GM20431 (cell line): ENCODE results near the gene CREBBP.

ENCODE experiments used
- in situ Hi-C: fragments of 300-500 bp; cut with MseI, MboI; formaldehyde crosslinking; loops from one replicate; pipeline ENCODE4 v1.15.0; 2020; ENCODE audit warnings: low sequenced_read_pairs; ENCODE audit not compliant: unreplicated experiment

The CREBBP gene

DNA sequence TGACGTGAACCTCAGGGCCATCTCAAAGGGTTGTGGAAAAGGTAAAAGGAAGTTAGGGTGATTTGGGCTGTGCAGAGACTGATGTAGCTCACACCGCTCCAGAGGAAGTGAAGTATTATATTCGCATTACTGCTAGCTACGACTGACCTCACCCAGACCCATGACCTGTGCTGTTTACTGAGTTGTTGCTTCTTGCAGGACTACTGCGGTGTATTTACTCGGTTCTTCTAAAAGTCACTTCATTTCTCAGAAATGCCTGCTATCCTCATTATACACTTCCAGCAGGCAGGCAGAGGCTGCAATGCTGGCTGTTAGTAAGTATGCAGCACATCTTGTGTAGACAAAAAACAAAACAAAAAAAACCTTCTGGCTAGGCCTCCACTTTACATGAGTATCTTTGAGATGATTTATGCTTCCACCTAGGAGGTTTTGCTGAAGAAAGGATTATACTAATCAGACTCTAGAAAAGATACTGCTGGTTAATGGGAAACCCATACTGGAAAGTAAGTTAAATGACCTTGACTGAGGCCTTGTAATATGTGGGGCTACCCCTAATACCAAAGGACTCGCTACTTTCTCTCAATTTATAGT is 76.0 kb downstream of the CREBBP start:
- in situ Hi-C loops: no loop called here

DNA sequence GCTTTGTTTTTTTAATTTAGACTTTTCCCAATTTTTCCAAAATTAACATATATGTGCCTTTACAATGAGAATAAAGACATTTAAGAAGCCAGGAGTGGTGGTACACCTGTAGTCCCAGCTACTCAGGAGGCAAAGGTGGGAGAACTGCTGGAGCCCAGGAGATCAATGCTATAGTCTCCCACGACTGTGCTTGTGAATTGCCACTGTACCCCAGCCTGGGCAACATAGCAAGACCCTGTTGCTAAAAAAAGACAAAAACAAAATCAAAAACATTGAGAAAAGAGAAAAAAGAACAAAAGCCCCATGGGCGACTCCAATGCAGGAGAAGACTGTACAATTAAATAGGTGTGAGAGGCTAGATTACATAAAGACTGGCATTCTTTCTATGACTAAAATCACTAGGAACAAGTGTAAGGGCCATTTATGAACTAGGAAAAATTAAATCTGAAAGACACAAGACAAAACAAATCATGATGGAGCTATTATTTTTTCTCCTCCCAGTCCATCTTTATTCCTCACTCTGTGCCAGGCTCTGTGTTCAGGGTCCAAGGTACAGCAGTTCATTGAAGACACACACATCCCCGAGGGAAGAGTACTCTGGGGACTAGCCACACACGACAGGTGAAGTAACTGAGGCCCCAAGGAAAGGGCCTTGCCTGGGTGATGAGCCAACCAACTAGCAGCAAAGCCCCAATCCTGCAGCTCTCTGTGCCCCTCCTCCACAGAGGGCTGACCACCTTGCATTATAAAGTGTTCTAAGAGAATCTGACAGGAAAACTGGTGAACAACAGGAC is 79.8 kb downstream of the CREBBP start:
- in situ Hi-C loops: no loop called here

DNA sequence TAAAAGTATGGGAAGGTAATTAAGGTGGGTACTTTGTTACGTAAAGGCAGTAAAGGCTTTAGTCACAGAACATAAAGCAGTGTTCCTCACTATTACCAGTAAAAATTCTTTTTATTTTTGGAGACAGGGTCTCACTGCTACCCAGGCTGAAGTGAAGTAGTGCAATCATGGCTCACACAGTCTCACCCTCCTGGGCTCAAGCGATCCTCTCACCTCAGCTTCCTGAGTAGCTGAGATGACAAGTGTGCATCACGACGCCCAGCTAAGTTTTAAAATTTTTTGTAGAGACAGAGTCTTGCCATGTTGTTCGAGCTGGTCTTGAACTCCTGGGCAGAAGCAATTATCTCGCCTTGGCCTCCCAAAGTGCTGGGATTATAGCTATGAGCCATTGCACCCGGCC is 80.5 kb downstream of the CREBBP start:
- in situ Hi-C loops: no loop called here

DNA sequence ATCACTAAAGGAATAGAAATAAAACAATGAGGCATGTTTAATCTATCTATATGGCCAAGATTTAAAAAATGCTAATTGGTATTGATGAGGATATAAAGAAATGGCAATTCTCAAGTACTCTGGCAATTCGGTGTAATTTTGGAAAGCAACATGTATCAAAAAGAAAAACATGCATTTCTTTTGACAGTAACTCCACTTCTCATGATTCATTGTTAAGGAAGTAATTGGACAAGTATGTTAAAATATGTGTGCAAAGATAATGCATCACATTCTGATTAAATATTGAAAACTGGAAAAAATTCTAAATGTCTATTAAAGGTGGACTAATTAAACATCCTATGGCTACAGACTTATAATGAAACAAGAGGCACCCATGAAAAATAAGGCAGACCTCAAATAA is 81.2 kb downstream of the CREBBP start:
- in situ Hi-C loops: no loop called here

DNA sequence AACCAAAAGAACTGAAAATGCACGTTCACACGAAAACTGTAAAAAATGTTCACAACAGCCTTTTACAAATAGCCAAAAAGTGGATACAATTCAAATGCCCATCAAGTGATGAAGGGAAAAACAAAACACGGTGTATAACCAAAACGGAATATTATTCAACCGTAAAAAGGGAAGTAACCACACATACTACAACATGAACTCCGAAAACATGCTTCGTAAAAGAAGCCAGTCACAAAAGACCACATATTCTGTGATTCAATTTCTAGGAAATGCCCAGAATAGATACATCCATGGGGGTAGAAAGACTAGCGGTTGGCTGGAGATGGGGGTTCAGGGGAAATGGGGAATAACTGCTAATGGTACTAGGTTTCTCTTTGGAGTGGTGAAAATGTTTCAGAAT is 81.7 kb downstream of the CREBBP start:
- in situ Hi-C loops: no loop called here

DNA sequence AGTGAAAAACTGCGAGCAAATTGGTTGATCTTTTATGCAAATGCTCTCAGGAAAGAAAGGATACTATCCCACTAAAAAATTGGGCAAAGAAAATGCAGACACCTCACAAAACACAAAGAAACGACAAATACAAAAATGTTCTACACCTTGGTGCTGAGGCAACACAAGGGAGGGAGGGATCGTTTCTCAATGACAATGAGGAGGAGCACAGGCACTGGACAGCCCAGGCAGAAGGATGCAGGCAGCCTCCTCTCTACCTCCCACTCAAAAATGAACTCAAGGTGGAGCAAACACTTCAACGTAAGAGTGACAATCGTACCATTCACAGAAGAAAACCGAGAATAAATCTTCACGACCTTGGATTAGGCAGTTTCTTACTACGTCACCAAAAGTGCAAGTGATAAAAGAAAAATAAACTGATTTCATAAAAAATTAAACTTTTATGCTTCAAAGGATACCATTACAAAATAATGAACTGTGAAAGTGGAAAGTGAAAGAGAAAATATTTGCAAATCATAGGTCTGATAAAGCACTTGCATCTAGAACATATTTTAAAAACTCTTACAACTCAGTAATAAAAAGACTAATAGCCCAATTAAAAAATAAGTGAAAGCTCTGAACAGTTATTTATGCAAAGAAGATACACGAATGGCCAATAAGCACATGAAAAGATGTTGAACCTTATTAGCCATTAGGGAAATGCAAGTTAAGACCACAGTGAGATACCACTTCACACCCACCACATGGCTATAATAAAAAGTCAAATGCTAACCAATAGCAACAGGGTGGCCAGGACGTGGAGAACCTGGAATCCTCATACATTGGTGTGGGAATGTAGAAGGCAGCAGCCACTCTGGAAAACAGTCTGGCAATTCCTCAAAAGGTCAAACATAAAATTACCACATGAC is 82.4 kb downstream of the CREBBP start:
- in situ Hi-C loops: no loop called here

DNA sequence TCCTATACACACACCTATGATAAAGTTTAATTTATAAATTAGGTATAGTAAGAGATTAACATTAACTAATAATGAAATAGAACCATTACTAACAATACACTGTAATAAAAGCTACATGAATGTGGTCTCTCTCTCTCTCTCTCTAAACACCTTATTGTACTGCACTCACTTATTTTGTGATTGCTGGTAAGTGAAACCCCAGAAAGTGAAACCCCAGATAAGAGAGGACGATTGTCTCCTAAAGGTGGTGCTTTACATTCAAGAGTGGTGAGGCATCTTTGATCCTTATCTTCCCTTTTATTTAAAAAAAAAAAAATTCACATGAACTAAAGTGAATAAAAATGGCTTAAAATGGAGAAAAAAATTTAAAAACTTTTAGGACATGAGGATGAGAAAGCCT is 83.0 kb downstream of the CREBBP start:
- in situ Hi-C loops: no loop called here

DNA sequence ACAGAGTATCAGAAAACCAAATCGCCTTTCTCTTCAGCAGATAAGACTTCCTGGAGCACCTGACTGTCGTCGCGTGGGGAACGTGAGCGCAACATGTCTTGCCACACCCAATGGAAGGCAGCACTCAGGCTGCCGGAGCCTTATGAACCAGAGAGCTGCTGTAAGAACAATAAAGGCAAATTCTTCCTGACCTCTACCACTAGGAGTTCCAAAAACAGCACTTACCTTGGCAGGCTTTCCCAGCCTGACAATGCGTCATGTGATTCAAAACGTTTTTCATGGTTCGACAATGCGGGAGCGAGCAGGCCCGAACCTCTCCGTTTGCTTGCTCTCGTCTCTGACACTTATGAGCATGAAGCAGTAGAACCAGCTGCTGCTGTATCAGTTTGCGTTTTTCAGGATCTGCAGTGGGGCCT is 87.3 kb downstream of the CREBBP start:
- in situ Hi-C loops: no loop called here

DNA sequence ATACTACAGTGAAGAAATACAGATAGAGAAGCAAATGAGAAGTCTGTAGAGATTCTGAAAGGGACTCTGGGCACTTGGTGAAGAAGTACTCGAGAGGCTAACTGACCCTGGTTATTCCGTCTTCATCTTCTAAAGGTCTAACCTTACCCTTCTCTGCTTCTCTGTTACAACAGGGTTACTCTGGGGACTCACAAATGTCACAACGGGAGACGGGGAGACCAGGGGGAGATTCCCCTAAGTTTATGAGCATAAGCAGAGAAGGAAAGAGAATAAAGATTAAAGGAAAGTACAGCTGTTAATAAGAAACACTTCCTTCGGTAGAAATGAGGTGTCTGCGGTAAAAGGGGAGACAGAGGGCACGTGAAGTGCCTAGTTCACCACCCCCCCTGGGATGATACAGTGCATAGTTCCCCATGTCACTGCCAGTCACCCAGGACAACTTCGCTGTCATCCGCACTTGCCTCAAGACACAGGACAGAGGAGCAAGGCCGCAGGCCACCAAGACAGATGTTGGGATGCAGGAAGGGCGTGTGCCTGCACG is 88.0 kb downstream of the CREBBP start:
- in situ Hi-C loops: no loop called here

DNA sequence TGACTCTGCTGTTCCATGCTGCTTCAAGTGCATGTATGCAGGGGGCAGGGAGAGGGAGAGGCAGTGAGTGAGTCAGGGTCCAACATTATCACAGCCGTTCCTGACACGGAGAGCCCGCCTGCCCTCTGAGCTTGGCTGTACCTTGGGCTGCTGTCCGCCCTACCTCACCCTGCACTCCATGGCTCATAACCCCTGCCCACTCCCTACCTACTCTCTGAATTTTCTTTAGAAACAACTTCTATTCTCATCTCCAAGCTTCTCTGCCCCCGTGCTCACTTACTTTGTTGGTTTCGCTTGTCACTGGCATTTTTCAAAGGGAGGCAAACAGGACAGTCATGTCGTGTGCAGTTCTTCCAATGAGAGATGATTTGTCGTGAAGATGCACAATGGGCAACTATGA is 88.8 kb downstream of the CREBBP start:
- in situ Hi-C loops: no loop called here

DNA sequence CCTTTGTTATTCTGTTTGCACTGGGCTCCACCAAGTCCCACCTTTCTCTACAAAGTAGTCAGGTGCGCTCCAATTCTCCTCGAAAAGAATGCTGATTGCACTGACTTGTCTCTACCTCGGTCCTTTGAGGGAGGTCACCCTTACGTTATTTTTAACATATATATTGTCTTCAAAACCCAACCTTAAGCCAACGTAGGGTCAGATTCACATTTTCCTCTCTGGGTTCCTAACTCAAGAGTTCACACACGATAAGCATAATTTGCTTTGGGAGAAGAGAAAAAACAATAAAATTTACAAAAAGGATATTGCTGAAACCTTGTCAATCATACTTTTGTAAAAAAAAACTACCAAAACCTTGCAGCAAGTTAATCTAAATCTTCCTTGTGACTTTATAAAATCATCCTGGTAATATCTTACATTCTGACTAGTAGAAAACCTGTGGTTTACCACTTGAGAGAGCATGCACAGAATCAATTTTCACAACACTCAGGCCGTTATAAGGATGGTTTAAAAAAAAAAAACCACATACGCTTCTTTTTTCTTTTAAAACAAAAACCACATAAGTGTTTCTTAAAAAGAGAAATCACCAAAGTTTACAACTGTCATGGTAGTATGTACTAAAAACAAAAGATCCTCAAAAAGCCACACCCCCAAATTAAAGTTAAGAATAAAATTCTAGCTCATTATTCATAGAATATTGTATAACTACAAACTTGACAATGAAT is 91.0 kb downstream of the CREBBP start:
- in situ Hi-C loops: no loop called here

DNA sequence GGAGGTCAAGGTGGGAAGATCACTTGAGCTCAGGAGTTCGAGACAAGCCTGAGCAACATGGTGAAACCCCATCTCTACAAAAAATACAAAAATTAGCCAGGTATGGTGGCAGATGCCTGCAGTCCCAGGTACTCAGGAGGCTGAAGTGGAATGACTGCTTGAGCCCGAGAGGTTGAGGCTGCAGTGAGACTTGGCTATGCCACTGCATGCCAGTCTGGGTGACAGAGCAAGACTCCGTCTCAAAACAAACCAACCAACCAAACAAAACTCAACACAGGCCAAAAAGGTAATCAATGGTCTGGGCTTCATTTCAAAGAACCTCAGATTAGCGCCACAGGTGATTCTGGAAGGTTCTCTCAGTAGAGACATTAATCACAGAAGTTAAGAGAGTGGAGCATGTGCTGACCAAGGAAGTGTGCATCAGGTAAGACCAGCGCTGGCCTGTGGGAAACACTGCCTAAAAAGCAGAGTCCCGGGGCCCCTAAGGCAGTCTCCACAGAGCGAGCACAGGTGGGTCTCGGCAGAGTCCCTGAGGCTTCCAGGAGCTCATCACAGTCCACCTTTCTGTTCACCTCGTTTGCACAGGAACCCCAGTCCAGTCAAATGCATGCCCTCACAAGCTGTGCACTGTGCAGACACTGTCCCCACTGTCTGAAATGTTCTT is 91.7 kb downstream of the CREBBP start:
- in situ Hi-C loops: no loop called here

DNA sequence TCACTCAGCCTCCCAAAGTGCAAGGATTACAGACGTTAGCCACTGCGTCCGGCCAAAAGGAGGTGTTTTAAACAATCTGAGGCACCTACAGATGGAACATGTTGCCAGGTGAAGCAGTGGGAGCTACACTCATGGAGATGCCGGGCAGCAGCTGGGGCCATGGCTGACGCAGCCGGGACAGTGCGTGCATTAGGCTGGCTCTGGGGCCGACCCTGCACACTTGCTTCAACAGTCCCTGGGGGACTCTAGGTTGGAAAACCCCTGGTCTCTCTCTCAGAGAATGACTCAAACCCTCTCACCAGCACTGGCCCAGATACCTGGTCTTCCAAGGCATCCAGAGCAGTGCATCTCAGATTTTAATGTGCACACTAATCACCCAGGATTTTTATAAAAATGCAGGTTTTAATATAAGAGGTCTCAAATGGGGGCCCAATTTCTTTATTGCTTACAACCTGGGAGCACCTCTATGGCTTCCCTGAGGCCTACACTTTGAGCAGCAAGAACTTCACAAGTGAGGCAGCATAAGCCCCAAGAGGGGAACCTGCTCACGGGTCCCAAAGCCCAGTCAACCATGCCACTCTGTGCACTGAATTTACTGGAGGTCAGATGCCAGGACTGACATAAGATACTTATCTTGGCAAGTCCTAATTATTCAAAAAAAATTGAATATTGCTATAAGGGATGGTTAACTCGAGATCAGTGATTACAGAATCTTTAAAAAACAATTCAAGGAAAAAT is 92.4 kb downstream of the CREBBP start:
- in situ Hi-C loops: no loop called here

DNA sequence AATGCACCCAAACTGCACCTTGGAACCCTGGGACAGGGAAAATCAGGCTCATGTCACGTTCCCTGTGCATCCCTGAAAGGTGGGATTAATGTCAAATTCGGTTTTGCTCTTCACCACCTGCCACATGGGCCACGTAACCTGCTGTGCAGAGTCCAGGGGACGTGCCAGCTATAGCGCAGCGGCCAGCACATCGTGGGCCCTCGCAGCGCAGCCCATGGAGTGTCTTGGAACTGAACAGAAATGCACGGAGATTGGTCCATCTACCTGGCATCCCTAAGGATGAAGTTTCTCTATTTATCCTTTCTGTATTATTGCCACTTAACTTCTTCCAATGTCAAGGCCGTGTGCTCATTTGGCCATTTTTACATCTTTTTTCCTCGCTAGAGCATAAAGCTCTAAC is 95.1 kb downstream of the CREBBP start:
- in situ Hi-C loops: no loop called here

DNA sequence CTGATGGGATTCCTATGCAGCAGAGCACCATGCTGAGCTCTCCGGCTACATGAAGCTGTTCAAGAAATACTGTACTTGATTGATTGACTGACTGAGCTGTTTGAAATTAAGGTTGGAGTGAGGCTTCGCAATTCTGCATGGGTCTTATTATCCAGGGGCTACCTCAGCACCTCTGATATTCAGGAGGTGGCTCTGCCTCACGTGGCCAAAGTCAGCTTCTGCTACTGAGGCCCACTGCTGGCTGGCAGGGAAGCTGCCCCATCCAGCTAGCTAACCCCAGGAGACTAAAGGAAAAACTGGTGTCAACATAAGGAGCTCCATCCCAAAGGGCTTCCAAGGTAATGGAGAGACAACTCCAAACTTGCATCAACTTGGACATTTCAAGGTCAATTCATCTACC is 97.0 kb downstream of the CREBBP start:
- in situ Hi-C loops: no loop called here

DNA sequence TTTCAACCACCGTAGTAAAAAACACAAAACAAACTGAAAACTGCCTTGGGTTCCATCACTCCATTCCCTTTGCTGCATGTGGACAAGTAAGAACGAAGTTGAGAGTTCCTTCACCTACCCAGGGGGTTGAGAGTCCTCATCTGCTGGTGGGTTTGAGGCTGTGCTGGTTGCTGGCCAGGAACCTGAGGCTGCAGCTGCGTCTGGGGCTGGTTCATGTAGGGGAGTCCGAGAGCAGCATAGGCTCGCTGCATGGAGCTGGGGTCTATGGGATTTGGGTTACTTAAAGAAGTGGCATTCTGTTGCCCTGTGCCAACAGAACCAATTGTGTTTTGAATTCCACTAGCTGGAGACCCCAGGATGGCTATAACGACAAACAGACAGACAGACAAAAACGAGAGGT is 97.9 kb downstream of the CREBBP start:
- in situ Hi-C loops: no loop called here

DNA sequence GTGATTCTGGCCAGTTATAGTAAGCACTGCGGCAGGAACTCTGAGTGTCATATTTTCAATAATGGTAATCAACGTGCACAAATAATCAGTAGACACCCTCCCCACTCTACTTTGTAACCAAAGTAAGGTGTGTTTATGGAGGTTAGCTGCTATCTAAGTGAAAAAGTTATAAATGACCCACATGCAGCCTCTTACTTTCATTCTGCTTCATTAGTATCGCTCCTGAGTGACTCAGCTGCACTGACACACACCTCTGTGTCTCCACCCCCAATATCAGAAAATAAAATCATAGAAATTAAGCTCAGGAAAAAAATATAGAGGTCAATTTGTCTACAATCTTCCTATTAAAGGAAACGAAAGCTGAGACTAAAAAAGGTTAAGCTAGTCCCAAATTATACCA is 99.1 kb downstream of the CREBBP start:
- in situ Hi-C loops: no loop called here

DNA sequence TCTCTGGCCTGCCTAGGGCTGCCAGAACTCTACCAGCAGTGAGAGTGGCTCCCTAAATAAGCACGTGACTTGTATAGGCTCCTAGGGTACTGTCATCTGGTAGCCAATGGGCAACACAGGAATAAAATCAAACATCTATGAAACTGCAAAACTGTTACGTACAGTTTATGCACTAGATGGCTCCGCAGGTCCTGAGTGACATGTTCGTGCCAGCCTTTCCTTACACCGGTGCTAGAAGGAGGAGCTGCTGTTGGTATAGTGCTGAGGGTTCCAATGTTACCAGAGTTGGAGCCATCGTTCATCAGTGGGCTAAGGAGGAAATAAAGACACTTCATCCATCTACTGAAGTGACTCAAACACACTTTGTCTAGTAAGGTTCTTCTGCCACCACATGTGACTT is 99.9 kb downstream of the CREBBP start:
- in situ Hi-C loops: no loop called here

DNA sequence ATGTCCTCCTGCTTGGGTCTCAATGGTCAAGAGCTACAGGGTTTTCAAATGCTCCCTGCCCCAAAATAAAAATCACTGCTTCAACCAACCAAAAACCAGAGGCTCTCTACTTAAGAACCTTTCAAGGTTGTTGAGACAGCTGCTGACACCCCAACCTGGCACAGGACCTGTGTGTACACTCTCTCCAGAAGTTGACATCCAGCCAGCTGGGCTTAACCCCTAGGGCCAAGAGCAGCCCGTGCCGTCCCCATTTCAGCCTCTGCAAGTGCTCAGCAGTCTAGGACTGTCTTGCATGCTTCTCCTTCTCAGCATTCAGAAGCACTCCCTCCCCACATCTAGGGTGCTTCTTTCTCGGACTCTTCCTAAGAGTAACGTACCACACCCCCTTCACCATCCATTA is 104.2 kb downstream of the CREBBP start:
- in situ Hi-C loops: no loop called here
